Effector CD8-positive, alpha-beta T cell (primary cell): Measurements from ENCODE around the gene AGO1.

ENCODE experiments used
- DNase-seq: peaks from one replicate; lab custom pipeline; 2025; lab: John Stamatoyannopoulos, UW
- total RNA-seq, 4 experiments: gene quantifications; one replicate each; lab custom pipeline; 2026; lab: John Stamatoyannopoulos, UW

The AGO1 gene
- total RNA-seq = 63.8 to 113 (median 91.4) reads per million in 4 experiments

- peak; percentile 95 for DNase-seq
Measured at GRCh38 chr1:35882945-35883634, at the start of gene AGO1. Gene AGO1, plus strand, starts transcription at chr1:35883209. Its CDS starts 213 bp downstream, at chr1:35883422.

DNA sequence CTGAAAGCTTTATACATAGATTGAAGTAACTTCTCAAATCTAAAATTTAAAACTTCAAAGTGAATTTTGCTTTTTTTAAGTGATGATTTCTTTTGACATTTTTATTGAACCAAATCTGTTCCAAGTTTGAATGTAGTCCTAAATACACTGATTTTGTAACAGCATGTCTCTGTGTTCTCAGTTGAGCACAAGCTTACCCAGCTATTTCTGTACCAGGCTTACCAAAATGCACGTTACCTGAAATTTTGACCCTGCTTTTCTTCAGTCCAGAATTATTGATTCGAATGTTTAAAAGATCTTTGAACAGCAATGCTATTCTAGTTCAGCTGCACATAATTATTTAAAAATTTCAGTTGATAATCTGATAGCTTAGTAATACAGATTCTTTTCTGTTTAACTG lies 49.6 kb upstream of the AGO1 start:
- no peak for DNase-seq

DNA sequence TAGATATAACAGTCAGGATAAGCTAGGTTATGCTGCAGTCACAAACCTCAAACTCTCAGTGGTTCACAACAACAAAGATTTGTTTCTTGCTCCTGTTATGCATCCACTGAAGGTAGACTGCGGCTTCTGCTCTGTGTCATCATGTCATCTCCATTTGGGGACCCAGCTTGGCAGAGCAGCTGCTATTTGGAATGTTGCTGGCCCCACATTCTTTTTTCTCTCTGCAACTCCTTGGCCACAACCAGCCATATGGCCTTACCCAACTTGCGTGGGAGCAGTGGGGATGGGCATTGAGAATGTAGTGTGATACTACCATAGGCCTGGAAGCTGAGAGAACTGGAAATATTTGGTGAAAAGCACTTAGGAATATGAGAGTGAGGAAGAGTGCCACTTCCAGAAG lies 48.8 kb upstream of the AGO1 start:
- DNase-seq = no peak

GRCh38 chr1:35835398-35835797 lies 47.6 kb upstream of the AGO1 start:
- DNase-seq = no peak

- no peak for DNase-seq
Measured at GRCh38 chr1:35836734-35837133, 46.3 kb upstream of the AGO1 start.

DNA sequence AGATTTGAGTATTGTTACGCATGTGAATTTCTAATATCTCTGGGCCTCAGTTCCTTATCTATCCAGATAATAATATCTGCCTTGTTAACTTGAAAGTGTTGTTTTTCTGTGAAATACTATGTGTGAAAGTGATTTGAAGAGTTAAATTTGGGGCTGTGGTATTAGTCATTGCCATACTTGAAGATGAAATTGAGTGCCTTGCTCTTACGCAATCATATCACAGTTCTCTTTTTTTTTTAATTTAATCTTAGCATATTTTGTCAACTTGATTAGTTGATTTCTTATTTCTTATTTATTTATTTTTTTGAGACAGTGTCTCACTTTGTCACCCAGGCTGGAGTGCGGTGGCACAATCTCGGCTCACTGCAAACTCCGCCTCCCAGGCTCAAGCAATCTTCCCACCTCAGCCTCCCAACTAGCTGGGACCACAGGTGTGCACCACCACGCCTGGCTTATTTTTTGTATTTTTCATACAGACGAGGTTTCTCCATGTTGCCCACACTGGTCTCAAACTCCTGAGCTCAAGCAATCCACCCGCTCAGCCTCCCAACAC lies 44.2 kb upstream of the AGO1 start:
- no peak for DNase-seq

GRCh38 chr1:35844826-35845225 lies 38.2 kb upstream of the AGO1 start:
- no peak for DNase-seq

- DNase-seq = no peak
Measured at GRCh38 chr1:35845766-35846165, 37.2 kb upstream of the AGO1 start.

GRCh38 chr1:35847935-35848565 lies 35.0 kb upstream of the AGO1 start:
- DNase-seq = no peak

- no peak for DNase-seq
Measured at GRCh38 chr1:35850051-35850450, 33.0 kb upstream of the AGO1 start.

DNA sequence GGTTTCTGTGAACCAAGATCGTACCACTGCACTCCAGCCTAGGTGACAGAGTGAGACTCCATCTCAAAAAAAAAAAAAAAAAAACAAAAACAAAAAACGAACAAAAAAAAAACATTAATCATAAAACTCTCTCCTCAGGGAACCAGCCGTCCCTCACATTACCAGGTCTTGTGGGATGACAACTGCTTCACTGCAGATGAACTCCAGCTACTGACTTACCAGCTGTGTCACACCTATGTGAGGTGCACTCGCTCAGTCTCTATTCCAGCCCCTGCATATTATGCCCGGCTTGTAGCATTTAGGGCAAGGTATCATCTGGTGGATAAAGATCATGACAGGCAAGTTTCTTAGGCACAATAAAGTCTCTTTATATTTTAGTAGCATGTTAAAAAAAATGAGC lies 32.3 kb upstream of the AGO1 start:
- DNase-seq = no peak

- no peak for DNase-seq
Measured at GRCh38 chr1:35851132-35851869, 31.7 kb upstream of the AGO1 start.

DNA sequence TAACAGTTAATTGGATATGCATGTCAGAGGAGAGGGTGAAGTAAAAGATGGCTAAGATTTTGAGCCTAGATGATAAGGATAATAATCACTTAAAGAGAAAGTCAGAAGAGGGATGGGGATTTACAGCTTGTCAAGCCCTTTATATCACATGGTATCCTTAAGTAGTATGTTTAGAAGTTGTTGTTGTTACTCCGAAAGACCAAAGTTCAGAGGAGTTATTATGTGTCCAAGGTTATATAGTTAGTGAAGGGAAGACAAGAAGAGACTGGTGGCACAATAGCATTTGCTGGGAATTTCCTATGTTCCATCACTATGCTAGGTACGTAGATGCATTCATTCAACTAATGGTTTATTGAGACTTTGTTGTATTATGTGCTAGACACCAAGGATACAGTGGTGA lies 30.8 kb upstream of the AGO1 start:
- no peak for DNase-seq

- no peak for DNase-seq
Measured at GRCh38 chr1:35854989-35855700, 27.9 kb upstream of the AGO1 start.

DNA sequence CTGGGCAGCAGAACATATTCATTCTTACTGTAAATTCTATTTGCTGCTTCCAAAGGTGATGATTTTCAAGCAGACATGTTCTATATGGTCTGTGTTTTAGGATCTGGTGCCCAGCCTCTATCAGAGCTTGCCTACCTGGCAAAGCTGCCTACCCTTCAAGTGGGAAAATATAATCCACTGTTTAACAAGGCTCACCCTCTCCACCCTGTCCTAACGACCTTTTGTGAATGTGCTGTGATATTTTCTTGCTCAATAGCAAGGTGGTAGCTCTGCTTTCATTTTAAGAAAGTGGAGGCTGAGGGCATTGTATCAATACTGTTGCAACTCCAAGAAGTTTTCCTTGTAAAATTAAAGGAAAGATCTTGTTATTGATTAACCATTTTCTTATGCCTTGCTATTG lies 26.0 kb upstream of the AGO1 start:
- no peak for DNase-seq

DNA sequence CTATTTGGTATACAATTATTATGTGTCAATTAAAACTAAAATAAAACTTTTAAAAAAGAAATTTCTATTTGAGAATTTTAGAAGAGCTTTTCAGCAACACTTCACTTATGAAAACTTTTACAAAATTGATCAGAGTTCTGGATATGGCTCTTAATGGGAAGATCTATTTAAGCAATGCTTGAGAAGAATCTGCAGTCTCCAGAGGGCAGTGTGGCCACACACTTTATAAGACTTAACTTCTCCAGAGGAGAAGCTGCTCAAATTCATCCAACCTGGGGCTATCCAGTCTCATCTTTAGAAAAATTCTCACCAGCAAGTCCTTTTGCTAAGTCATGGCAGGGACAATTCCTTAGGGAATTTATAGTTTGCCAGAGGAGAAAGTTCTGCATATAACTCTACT lies 25.2 kb upstream of the AGO1 start:
- no peak for DNase-seq

DNA sequence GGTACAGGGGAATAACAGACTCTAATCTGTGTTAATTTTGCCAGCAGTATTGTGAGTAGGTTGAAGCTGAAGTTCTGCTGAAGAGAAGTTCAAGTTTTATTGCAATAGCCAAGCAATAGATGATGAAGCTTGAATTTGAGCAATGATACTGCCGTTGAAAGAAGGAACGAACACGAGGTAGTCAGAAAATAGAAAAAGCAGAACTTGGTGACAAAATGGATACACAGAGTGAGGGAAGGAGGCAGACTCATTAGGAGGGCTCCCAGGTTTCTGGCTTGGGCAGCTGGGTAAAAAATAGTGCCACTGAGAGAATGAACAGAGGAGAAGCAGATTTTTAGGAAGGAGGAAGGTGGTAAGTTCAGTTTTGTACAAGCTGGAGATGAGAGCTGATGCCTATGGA lies 22.3 kb upstream of the AGO1 start:
- no peak for DNase-seq

- no peak for DNase-seq
Measured at GRCh38 chr1:35863136-35863535, 19.9 kb upstream of the AGO1 start.

DNA sequence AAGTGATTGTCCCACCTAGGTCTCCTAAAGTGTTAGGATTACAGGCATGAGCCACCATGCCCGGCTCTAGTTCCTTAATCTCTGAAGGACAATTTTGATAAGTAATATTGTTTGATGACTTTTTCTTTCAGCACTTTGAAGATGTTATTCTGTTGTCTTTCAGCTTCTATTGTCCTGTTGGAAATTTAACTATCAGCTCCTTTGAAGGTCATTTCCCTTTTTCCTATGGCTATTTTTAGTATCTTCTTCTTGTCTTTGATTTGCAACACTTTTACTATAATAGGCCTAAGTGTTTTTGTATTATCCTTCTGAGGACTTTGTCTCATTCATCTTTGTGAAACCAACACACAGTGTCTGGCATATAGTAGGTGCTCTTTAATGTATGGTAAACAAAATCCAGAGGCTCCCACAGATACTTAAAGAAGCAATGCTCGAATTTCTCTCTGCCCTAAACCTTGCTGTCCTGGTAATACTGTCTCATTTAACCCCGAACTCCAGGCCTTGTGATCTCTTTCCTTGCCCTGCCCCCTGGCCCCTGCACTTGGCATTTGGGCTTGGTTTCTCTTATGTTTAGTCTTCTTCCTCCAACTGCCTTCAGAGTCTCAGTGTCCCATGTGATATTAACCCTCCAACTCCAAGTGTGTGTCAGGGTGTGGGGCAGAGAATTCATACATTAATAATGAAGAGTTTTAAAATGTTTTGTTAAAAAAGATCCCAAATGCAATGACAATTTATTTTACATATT lies 19.0 kb upstream of the AGO1 start:
- no peak for DNase-seq

DNA sequence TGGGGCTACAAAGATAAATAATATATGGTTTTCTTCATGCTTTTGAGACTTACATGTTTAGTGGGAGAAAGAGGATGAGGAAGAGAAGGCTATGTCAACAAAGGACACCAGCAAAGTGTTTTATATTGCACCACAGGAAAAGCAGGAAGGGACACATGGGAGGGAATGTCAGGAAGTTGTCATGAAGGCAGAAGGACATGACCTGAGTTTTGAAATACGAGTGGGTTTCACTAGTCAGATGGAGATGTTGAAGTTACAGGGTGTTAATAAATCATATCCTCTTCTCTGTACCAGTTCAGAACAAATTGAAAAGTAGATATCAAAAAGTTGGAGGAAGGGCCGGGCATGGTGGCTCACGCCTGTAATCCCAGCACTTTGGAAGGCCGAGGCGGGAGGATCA lies 18.2 kb upstream of the AGO1 start:
- DNase-seq = no peak

DNA sequence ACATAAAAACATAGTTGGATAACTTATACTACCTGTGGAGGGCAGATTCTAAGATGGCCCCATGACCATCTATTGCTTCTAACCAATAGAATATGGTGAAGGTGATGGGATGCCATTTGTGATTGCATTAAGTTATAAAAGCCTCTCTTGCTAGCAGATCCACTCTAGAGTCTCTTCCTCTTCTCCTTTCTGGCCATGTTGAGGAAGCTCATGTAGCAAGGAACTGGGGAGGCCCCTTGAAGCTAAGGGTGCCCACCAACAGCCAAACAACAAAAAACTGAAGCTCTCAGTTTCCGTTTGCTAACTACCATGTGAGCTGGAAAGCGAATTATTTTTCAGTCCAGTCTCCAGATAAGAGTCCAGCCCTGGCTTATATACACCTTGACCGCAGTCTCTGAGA lies 16.0 kb upstream of the AGO1 start:
- DNase-seq = no peak
